Smooth muscle cell (in vitro differentiated cells): ENCODE data around the gene PRSS36. TPM values are rescaled to one million over a fixed set of nuclear protein-coding genes. Genes with fewer than 3 reads are reported as not detected.

ENCODE experiments used
- DNase-seq: peaks from one replicate; lab custom pipeline; 2025; ENCODE audit not compliant: unreplicated experiment; lab: John Stamatoyannopoulos, UW
- H2AFZ ChIP-seq: fragments of 200-600 bp; sonication (generic); 2 replicates; pipeline ENCODE4 v1.6.0; 2016; ENCODE audit warnings: antibody characterized with exemption, low read depth, mild to moderate bottlenecking
- H3F3A ChIP-seq: fragments of 200-600 bp; sonication (generic); 2 replicates; pipeline ENCODE4 v1.6.0; 2017; ENCODE audit warnings: antibody characterized with exemption, low read depth
- H3K27ac ChIP-seq: fragments of 200-600 bp; sonication (generic); 2 replicates; pipeline ENCODE4 v1.5.1; 2016; ENCODE audit warnings: low read depth, mild to moderate bottlenecking
- H3K27me3 ChIP-seq: fragments of 200-600 bp; sonication (generic); 2 replicates; pipeline ENCODE4 v1.6.1; 2016; ENCODE audit warnings: low read depth, mild to moderate bottlenecking
- H3K36me3 ChIP-seq: fragments of 200-600 bp; sonication (generic); 2 replicates; pipeline ENCODE4 v1.5.1; 2016; ENCODE audit warnings: low read depth
- H3K4me1 ChIP-seq: fragments of 200-600 bp; sonication (generic); 2 replicates; pipeline ENCODE4 v1.5.1; 2016; ENCODE audit warnings: low read depth
- H3K4me2 ChIP-seq: fragments of 200-600 bp; sonication (generic); 2 replicates; pipeline ENCODE4 v1.6.0; 2016; ENCODE audit warnings: mild to moderate bottlenecking
- H3K4me3 ChIP-seq: fragments of 200-600 bp; sonication (generic); 2 replicates; pipeline ENCODE4 v1.5.1; 2016; ENCODE audit warnings: mild to moderate bottlenecking
- H3K79me2 ChIP-seq: fragments of 200-600 bp; sonication (generic); 2 replicates; pipeline ENCODE4 v1.6.0; 2016; ENCODE audit warnings: low read depth, mild to moderate bottlenecking
- H3K9ac ChIP-seq: fragments of 200-600 bp; sonication (generic); 2 replicates; pipeline ENCODE4 v1.6.0; 2016; ENCODE audit warnings: low read depth
- H3K9me3 ChIP-seq: fragments of 200-600 bp; sonication (generic); replicated peaks from 2 replicates; pipeline ENCODE4 v1.5.1; 2016; ENCODE audit warnings: low read depth
- H4K20me1 ChIP-seq: fragments of 200-600 bp; sonication (generic); 2 replicates; pipeline ENCODE4 v1.6.0; 2016; ENCODE audit warnings: low read depth
- CTCF ChIP-seq: fragments of 200-600 bp; sonication (generic); IDR thresholded peaks from 2 replicates; pipeline ENCODE4 v1.5.1; 2017; ENCODE audit warnings: borderline replicate concordance, mild to moderate bottlenecking, antibody characterized with exemption; ENCODE audit not compliant: insufficient read depth, poor library complexity, severe bottlenecking
- WGBS: methylation state at CpG from one replicate; pipeline ENCODE4 v1.1.7; 2016; ENCODE audit warnings: low lambda C conversion rate; 5-methylcytosine and 5-hydroxymethylcytosine counted together
- polyA plus RNA-seq: library from polyadenylated mRNA; unstranded; fragments of >200 nt; fragmentation: Nextera tagmentation; extraction: Ambion mirVana; gene quantifications from 2 replicates; pipeline ENCODE4 v1.2.1, GENCODE V29; 2016
- total RNA-seq: library from RNA; depleted of rRNA; stranded (reverse); fragments of >200 nt; gene quantifications from 2 replicates; pipeline ENCODE4 v1.2.3, GENCODE V29; 2014

PRSS36 gene
- total and polyA plus RNA-seq, 2 experiments from 2014 or later, result 0.31 to 1.6 TPM

- H3K27ac ChIP-seq, result no peak overlapping the region
- no peaks in the 10 kb centered on the region for H3K9me3 ChIP-seq
- no peak overlapping the region for H3K4me3 ChIP-seq
- peaks cover 79% of the 10 kb centered on the region for H3K79me2 ChIP-seq
- H3K4me2 ChIP-seq, result no peak overlapping the region
- no peak overlapping the region for H3K9ac ChIP-seq
- H2AFZ ChIP-seq, result no peak overlapping the region
- peaks cover 100% of the 10 kb centered on the region for H4K20me1 ChIP-seq
- peaks cover 71% of the 10 kb centered on the region for H3F3A ChIP-seq
- 96% methylated on average over 8 of the region's 8 CpGs for WGBS
- no peak for TF ChIP-seq CTCF
- H3K27me3 ChIP-seq, result no peaks in the 10 kb centered on the region
- peaks cover 72% of the 10 kb centered on the region for H3K36me3 ChIP-seq
- DNase-seq, result no peak
- H3K4me1 ChIP-seq, result peaks cover 7% of the 10 kb centered on the region
These were observed 37.9 kb upstream of the PRSS36 start for GRCh38 chr16:31187808-31188189.

GRCh38 chr16:31186930-31187807 lies 37.3 kb upstream of the PRSS36 start:
- no peak overlapping the region for H2AFZ ChIP-seq
- H3K27me3 ChIP-seq, result no peaks in the 10 kb centered on the region
- no peak overlapping the region for H3K4me3 ChIP-seq
- peaks cover 74% of the 10 kb centered on the region for H3F3A ChIP-seq
- 95% methylated on average over 10 of the region's 10 CpGs for WGBS
- no peak overlapping the region for H3K4me2 ChIP-seq
- H3K9ac ChIP-seq, result no peak overlapping the region
- H3K9me3 ChIP-seq, result no peaks in the 10 kb centered on the region
- H3K79me2 ChIP-seq, result peaks cover 85% of the 10 kb centered on the region
- peaks cover 72% of the 10 kb centered on the region for H3K36me3 ChIP-seq
- TF ChIP-seq CTCF, result no peak
- H3K4me1 ChIP-seq, result peaks cover 13% of the 10 kb centered on the region
- DNase-seq, result no peak
- no peak overlapping the region for H3K27ac ChIP-seq
- H4K20me1 ChIP-seq, result peaks cover 100% of the 10 kb centered on the region

DNA sequence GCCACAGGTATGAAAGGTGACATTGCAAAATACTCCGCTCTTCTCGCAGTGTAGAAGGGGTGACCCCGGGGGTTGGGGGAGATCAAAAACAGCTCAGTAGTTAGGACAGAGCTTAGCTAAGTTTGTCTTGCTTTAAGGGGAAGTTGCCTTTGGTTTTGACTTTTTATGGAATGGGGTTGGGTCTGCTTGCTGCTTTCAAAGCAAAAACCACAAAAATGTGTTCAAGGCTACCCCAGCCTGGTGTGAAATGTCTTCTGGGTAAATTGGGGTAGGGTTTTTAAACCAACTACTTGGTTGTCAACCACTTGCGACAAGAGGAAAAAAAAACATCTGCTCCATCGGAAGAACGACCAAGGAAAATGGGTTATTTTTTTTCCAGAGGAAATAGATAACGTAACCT lies 36.3 kb upstream of the PRSS36 start:
- peaks cover 68% of the 10 kb centered on the region for H3F3A ChIP-seq
- H3K27ac ChIP-seq, result no peak overlapping the region
- H3K4me1 ChIP-seq, result peaks cover 22% of the 10 kb centered on the region
- peaks cover 95% of the 10 kb centered on the region for H3K79me2 ChIP-seq
- peaks cover 63% of the 10 kb centered on the region for H3K36me3 ChIP-seq
- no peak overlapping the region for H3K4me3 ChIP-seq
- no peaks in the 10 kb centered on the region for H3K9me3 ChIP-seq
- no peak for TF ChIP-seq CTCF
- H4K20me1 ChIP-seq, result peaks cover 100% of the 10 kb centered on the region
- DNase-seq, result no peak
- 88% methylated on average over 7 of the region's 7 CpGs for WGBS
- H3K9ac ChIP-seq, result no peak overlapping the region
- H3K4me2 ChIP-seq, result no peak overlapping the region
- no peak overlapping the region for H2AFZ ChIP-seq
- H3K27me3 ChIP-seq, result no peaks in the 10 kb centered on the region
